Erythroblast (primary cell): ENCODE data around the gene BTG2.

Experiments used
- DNase-seq, 2 experiments: peaks; one replicate each; lab custom pipeline; 2025; lab: John Stamatoyannopoulos, UW
- GATA1 ChIP-seq: IDR thresholded peaks from 2 replicates; pipeline ENCODE4 v1.6.1; 2011; ENCODE audit warnings: low read depth, mild to moderate bottlenecking, control low read depth, low read length, moderate library complexity
- POLR2A ChIP-seq: IDR thresholded peaks from 2 replicates; pipeline ENCODE4 v1.6.1; 2011; ENCODE audit warnings: mild to moderate bottlenecking, low read length

The BTG2 gene

GRCh38 chr1:203291201-203292096, 13.9 kb upstream of the BTG2 start:
- no peak for DNase-seq
- TF ChIP-seq GATA1: no peak
- TF ChIP-seq POLR2A: no peak

- TF ChIP-seq POLR2A (no peak), GATA1 (no peak)
- DNase-seq: no peak
Observed at GRCh38 chr1:203295796-203296195, 9.5 kb upstream of the BTG2 start.

GRCh38 chr1:203296460-203297073, 8.8 kb upstream of the BTG2 start:
- DNase-seq: no peak
- TF ChIP-seq GATA1 (no peak), POLR2A (no peak)

GRCh38 chr1:203299169-203299568, 6.2 kb upstream of the BTG2 start:
- DNase-seq: no peak
- TF ChIP-seq POLR2A: no peak
- no peak for TF ChIP-seq GATA1

- DNase-seq: peak in 1 of 2 experiments; percentile 45
Observed at GRCh38 chr1:203299719-203300429, 5.4 kb upstream of the BTG2 start.

- peak; percentile 85 to 91 for DNase-seq
- TF ChIP-seq GATA1 (no peak), POLR2A (no peak)
Observed at GRCh38 chr1:203300441-203301330, 4.6 kb upstream of the BTG2 start.

GRCh38 chr1:203301331-203301668, 4.0 kb upstream of the BTG2 start:
- DNase-seq: no peak
- no peak for TF ChIP-seq POLR2A
- no peak for TF ChIP-seq GATA1

- no peak for TF ChIP-seq POLR2A
- no peak for TF ChIP-seq GATA1
- no peak for DNase-seq
Observed at GRCh38 chr1:203302456-203302855, 2.9 kb upstream of the BTG2 start.

- DNase-seq: no peak
- TF ChIP-seq POLR2A (no peak), GATA1 (no peak)
Observed at GRCh38 chr1:203302894-203303293, 2.4 kb upstream of the BTG2 start.

GRCh38 chr1:203304391-203304918, 864 bp upstream of the BTG2 start:
- DNase-seq: peak in 1 of 2 experiments; percentile 61
- no peak for TF ChIP-seq GATA1
- no peak for TF ChIP-seq POLR2A

GRCh38 chr1:203305809-203306088, 430 bp downstream of the BTG2 start:
- TF ChIP-seq GATA1 (no peak), POLR2A (no peak)
- DNase-seq: peak; percentile 72 to 84

GRCh38 chr1:203306089-203306964, 1.0 kb downstream of the BTG2 start:
- DNase-seq: peak; percentile 93 to 96
- TF ChIP-seq GATA1 (peak; percentile 83), POLR2A (peak; percentile 85)
